Duodenal mucosa (tissue), 2 donors: ENCODE measurements around the gene LIMS4.
"Not testable (repeated sequence)": the region's sequence is repeated elsewhere in the genome, so short reads cannot be mapped to it uniquely, and the experiment has no call there.

Source experiments
- H3K27ac ChIP-seq: one replicate; pipeline ENCODE4 v1.7.0; 2013; ENCODE audit warnings: low read depth, low read length
- H3K27me3 ChIP-seq, 2 donors: one replicate each; pipeline ENCODE4 v1.7.0; 2013; ENCODE audit warnings: low read length in 2 of 2, control low read depth in 1 of 2; ENCODE audit not compliant: insufficient read depth in 2 of 2, control insufficient read depth in 1 of 2
- H3K36me3 ChIP-seq, 2 donors: one replicate each; pipeline ENCODE4 v1.7.0; 2013; ENCODE audit warnings: low read length in 2 of 2, control low read depth in 1 of 2; ENCODE audit not compliant: insufficient read depth in 2 of 2, control insufficient read depth in 1 of 2
- H3K4me1 ChIP-seq, 2 donors: one replicate each; pipeline ENCODE4 v1.7.0; 2013; ENCODE audit warnings: low read length in 2 of 2, control low read depth in 1 of 2; ENCODE audit not compliant: insufficient read depth in 2 of 2, control insufficient read depth in 1 of 2
- H3K4me3 ChIP-seq, 2 donors: one replicate each; pipeline ENCODE4 v1.7.0; 2013; ENCODE audit warnings: low read length in 2 of 2, low read depth in 1 of 2
- H3K9ac ChIP-seq, 2 donors: one replicate each; pipeline ENCODE4 v1.7.0; 2013; ENCODE audit warnings: low read length in 2 of 2, low read depth in 1 of 2
- H3K9me3 ChIP-seq, 2 donors: one replicate each; pipeline ENCODE4 v1.7.0; 2013; ENCODE audit warnings: low read length in 2 of 2, control low read depth in 1 of 2; ENCODE audit not compliant: control insufficient read depth in 1 of 2

The LIMS4 gene, protein sequence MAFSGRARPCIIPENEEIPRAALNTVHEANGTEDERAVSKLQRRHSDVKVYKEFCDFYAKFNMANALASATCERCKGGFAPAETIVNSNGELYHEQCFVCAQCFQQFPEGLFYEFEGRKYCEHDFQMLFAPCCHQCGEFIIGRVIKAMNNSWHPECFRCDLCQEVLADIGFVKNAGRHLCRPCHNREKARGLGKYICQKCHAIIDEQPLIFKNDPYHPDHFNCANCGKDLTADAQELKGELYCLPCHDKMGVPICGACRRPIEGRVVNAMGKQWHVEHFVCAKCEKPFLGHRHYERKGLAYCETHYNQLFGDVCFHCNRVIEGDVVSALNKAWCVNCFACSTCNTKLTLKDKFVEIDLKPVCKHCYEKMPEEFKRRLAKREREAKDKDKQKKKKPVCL

GRCh38 chr2:110472171-110473058, at the start of gene LIMS4:
Gene LIMS4 (minus strand): TSS chr2:110472816. CDS start chr2:110472778, 38 bp downstream.
- H3K4me3 ChIP-seq, H3K9me3 ChIP-seq, H3K9ac ChIP-seq, H3K27me3 ChIP-seq, H3K4me1 ChIP-seq, H3K27ac ChIP-seq, H3K36me3 ChIP-seq: not testable (repeated sequence)

DNA sequence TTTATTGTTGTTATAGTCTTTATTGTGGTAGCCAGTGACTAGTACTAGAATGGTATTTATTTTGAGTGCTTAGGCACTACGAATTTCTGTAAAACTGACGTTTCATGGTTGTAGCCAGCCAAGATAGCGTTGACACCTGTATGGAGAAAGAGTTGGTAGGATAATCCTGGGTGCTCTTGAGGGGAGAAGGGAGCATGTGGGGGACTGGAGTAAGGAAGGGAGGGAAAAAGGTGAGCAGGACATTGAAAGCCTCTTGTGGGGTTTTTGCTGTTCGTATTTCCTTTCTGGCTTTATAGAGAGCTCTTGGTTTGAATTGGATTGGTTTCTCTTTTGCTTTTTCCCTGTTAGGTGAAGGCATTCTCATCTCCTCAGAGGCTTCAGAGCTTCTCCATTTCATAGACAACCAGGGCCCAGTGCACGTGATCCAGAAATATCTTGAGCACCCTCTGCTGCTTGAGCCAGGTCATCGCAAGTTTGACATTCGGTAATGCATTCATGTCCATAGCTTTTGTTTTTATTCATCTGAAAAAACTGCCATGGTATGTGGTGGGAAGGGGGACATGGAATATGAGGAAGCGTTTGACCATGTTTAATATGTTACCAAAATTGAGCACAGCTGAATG, 27.2 kb upstream of the LIMS4 start:
- not testable (repeated sequence) for H3K4me3 ChIP-seq, H3K27ac ChIP-seq, H3K9ac ChIP-seq, H3K4me1 ChIP-seq, H3K27me3 ChIP-seq, H3K36me3 ChIP-seq, H3K9me3 ChIP-seq

- H3K27me3 ChIP-seq, H3K4me1 ChIP-seq, H3K4me3 ChIP-seq, H3K27ac ChIP-seq, H3K9ac ChIP-seq, H3K9me3 ChIP-seq, H3K36me3 ChIP-seq: not testable (repeated sequence)
Observed at GRCh38 chr2:110496027-110496426, 23.4 kb upstream of the LIMS4 start.

DNA sequence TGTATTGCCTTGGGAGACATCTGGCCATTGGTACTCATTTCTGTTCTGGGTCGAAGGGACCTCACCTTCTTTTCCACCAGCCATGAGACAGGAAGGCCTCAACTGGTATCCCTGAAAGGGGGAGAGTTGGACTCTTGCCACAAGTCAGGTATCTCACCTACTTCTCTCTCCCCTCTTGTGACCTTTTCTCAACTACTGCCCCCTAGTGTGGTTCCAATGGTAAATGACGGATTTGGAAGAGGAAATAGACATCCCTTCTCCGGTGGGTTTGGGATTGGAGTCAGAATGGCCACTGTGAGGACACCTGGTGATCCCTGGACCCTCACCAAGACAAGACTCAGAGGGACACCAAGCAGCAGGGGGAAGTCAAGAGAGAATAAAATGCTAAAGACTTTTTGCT, 21.9 kb upstream of the LIMS4 start:
- H3K4me1 ChIP-seq, H3K9me3 ChIP-seq, H3K27me3 ChIP-seq, H3K27ac ChIP-seq, H3K4me3 ChIP-seq, H3K36me3 ChIP-seq, H3K9ac ChIP-seq: not testable (repeated sequence)

GRCh38 chr2:110488991-110489390, 16.4 kb upstream of the LIMS4 start:
- not testable (repeated sequence) for H3K36me3 ChIP-seq, H3K9me3 ChIP-seq, H3K9ac ChIP-seq, H3K27ac ChIP-seq, H3K27me3 ChIP-seq, H3K4me3 ChIP-seq, H3K4me1 ChIP-seq

GRCh38 chr2:110482697-110483096, 10.1 kb upstream of the LIMS4 start:
- not testable (repeated sequence) for H3K27me3 ChIP-seq, H3K4me1 ChIP-seq, H3K36me3 ChIP-seq, H3K4me3 ChIP-seq, H3K9ac ChIP-seq, H3K27ac ChIP-seq, H3K9me3 ChIP-seq

GRCh38 chr2:110481200-110481599, 8.6 kb upstream of the LIMS4 start:
- H3K4me3 ChIP-seq, H3K27ac ChIP-seq, H3K9me3 ChIP-seq, H3K27me3 ChIP-seq, H3K9ac ChIP-seq, H3K36me3 ChIP-seq, H3K4me1 ChIP-seq: not testable (repeated sequence)

DNA sequence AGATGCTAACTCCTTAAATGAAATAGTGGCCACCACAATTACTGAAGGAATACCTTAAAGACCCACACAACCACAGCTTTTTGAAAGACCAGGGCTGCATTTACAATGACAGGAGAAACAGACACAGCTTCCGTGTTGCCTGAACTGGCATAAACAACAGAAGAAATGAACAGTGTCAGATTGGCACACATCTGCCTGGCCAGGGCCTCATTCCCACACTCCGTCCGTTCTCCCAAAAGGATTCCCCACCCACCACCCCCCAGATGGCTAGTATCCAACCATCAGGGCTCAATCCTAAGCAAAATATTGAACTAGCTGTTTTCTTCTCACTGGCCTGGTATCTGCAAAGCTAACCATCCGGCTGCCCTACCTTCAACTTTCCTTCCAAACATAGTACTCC, 7.5 kb upstream of the LIMS4 start:
- not testable (repeated sequence) for H3K36me3 ChIP-seq, H3K9ac ChIP-seq, H3K4me3 ChIP-seq, H3K27me3 ChIP-seq, H3K9me3 ChIP-seq, H3K27ac ChIP-seq, H3K4me1 ChIP-seq

- H3K9me3 ChIP-seq: not testable (repeated sequence)
Observed at GRCh38 chr2:110477370-110477769, 4.8 kb upstream of the LIMS4 start.

GRCh38 chr2:110476952-110477351, 4.3 kb upstream of the LIMS4 start:
- H3K27me3 ChIP-seq, H3K36me3 ChIP-seq, H3K9ac ChIP-seq, H3K9me3 ChIP-seq, H3K4me1 ChIP-seq, H3K4me3 ChIP-seq, H3K27ac ChIP-seq: not testable (repeated sequence)

More at GRCh38 chr2:110477370-110477769, 4.8 kb upstream of the LIMS4 start:
- H3K27me3 ChIP-seq, H3K27ac ChIP-seq, H3K4me3 ChIP-seq, H3K4me1 ChIP-seq, H3K36me3 ChIP-seq, H3K9ac ChIP-seq: not testable (repeated sequence)
